ENCODE results near the gene KISS1.

Gene KISS1

DNA sequence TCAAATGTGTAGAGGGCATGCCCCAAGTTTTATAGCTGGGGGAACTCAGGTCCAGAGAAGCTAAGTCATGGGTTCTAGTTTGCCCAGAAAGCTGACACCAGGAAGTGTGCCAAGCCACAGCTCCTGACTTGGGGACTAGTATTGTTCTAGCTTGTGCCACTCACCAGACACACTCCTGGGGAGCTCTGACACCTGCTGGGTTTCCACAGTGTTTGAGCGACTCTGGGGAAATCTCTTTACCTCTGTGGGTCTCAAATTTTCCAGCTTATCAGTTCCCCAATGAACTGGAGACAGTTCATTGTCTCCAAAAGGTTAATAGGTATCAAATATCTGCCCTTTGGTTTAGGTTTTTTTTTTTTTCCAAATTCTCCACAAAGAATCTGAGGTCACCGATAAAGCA is 4.2 kb downstream of the KISS1 start:
- DNase-seq (ENCODE audit: low read depth in 2 of 2), result no peak

DNA sequence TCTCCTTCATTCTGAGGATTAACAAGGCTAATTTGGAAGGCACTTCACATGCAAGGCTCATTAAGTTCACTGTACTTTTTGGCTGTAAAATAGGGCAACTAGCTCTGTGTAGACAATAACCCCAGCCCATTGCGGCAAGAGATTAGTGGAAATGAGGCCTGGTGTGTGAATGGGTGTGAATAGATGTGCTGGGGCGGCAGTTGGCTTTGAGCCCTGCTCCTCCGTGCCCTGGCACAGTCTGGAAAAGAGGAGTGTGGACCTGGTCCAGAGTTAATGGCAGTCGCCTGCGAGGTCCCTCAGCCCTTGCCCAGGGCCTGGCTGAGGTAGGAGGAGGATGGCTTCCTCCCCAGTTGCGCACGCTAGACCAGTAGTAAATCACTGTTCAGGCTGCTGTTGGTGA is 4.8 kb downstream of the KISS1 start:
- no peak for DNase-seq (ENCODE audit: low read depth in 2 of 2)

DNA sequence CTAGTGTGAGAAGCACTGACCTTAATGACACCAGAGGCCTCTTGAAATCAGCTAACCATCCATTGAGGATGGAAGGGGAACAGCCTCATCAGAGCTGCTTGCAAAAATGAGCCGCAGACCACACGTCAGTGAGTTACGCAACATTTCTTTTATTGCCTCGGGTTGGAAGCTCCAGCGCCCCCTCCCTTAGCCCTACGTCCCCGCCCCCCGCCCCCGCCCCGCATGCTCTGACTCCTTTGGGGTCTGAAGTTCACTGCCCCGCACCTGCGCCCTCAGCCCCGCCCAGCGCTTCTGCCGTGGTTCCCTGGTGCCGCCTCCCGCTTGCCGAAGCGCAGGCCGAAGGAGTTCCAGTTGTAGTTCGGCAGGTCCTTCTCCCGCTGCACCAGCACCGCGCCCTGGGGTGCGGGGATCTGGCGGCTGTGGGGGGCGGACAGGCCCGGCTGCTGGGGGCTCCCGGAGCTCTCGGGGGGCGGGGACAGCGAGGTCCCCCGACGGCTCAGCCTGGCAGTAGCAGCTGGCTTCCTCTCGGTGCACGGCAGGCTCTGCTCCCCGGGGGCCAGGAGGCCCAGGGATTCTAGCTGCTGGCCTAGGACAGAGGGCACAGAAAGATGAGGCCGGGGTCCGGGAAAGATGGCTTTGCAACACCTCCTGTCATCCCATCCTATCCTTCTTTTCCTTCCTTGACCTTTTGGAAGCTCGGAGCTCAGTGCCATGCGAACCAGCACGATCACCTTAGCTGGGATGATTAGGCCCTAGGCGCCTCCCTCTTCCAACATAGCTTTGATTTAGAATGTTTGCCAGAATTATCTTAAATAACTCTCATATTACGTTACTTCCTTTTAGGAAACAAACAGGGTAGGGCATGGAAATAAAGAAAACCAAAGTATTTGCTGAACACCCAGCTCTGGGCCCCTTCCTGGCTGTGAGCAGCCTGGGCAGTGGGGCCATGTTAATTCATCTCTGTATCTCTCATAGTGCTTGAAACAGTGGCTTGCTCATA is 5.8 kb downstream of the KISS1 start:
- DNase-seq (ENCODE audit: low read depth in 2 of 2), result no peak

DNA sequence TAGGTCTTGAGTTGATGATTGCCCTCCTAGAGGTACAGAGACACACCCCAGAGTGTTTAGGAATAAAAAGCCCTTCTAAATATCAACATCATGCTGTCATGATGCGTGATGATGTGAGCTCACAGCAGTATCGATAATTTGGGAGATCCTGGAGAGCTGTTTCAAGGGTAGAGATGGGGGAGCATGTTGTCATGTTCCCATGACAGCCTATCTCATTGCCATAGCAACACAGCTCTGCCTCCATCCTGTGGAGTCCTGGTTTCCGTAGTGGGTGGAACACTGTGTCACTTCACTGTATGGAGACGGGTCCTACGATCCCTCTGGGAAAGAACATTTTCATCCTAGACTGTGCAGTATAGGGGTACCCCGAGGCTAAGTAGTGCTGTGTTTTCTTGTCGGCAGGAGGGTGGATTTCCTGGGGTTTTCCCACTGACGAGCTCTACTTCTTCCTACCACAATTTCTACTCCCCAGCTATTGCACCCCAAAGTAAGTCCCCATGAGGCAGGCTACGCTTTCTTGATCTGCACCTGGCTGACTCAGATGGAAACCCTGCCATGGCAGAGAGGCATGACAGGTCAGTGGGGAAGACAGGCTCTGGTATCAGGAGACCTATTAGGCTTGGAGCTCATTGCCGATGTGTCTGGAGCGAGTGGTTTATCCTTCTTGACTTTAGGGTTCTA is 7.2 kb downstream of the KISS1 start:
- DNase-seq (ENCODE audit: low read depth in 2 of 2), result no peak

DNA sequence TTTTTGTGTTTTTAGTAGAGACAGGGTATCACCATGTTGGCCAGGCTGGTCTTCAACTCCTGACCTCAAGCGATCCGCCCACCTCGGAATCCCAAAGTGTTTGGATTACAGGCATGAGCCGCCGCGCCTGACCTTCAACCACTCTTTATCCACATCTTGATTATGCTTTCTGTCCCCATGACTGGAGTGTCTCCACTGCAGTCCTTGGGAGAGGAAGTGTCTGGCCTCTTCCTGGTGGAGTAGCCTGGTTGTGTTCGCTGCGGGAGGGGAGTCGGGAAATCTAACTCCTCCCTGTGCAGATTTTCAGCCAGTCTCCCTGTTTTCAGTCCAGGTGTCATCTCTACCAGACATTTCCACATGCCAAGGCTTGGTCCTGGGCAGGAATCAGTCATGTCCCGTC is 9.7 kb downstream of the KISS1 start:
- no peak for DNase-seq (ENCODE audit: low read depth in 2 of 2)

DNA sequence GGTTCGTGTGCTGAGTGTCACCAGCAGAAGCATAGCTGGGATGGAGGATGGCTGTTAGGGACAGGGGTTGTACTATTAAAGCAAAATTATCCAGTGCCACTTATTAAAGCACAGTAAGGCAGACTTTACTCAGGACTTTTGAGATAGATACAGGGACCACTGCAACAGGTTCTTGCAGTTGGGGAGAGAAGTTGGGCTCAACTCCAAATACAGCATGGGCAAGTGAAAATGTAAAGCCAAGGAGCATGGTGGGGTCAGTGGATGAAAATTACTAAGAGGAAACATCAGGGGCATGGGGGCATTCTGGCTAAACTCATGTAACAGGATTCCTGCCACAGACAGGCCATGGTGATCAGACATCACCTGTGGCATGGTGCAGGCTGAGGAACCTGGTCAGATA is 15.2 kb downstream of the KISS1 start:
- DNase-seq (ENCODE audit: low read depth in 2 of 2), result no peak

DNA sequence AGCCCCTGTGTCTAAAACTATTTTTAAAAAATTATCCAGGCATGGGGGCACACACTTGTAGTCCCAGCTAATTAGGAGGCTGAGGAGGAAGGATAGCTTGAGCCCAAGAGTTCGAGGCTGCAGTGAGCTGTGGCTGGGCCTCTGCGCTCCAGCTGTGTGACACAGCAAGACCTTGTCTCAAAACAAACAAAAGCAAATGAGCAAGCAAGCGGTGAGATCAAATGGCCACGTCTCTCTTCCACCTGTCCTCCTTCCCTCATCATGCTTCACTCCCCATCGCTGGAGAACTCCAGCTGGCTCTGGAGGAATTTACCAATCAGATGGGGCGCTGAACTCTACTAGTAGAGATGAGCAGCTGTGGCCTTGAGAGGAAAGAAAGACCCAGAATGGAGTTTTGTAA is 16.2 kb downstream of the KISS1 start:
- DNase-seq (ENCODE audit: low read depth in 2 of 2), result no peak

DNA sequence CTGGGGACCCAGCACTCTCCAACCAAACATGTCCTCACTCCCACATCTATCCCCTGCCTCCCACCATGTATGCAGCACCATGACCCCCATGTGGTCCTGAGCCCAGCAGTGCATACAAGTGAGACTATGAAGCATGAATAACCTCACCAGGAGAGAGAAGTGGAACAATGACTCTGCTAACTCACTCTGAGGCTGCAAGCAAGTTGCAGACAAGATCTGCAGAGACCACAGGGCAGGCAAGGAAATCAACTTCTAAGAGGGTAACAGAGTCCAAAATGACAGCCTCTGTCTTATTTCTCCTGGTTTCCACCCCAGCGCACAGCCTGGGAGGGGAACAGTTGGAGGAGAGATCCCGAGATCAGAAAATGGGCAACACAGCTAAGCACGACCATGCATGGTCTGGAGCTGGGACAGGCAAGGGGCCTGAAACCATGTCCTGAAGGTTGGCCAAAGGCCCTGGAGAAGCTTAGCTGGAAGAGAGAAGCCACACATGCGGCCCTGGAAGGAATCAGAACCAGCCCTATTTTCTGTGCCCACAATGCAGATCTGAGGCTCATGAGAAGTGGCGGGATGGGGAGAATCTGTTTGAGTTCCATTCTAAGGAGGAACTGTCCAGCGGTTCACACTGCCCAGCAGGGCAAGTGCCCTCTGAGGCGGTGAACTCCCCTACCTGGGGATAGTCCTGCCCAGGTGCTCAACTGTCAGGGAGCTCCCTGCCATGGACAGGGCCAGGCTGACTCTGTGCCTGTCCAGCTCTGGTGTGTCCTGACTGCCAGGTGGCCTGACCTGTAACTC is 17.6 kb downstream of the KISS1 start:
- DNase-seq (ENCODE audit: low read depth in 2 of 2), result no peak

DNA sequence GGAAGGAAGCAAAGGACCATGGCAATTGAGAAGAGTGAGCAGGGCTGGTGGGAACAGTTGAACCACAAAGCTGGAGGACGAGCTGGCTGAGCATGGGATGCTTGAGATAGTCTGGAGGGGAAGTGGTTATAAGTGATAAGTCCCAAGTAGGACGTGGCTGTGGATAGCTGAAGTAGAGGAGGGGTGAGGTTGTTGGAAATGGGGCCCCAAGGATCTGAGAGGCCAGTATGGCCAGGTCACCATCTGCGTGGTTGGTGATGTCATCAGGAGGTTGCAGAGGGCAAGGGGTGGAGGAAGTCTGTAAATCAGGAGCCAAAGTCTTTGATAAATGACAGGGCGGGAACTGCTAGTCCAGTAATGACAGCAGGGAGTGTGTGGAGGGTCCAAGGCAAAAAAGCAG is 19.2 kb downstream of the KISS1 start:
- DNase-seq (ENCODE audit: low read depth in 2 of 2), result no peak

DNA sequence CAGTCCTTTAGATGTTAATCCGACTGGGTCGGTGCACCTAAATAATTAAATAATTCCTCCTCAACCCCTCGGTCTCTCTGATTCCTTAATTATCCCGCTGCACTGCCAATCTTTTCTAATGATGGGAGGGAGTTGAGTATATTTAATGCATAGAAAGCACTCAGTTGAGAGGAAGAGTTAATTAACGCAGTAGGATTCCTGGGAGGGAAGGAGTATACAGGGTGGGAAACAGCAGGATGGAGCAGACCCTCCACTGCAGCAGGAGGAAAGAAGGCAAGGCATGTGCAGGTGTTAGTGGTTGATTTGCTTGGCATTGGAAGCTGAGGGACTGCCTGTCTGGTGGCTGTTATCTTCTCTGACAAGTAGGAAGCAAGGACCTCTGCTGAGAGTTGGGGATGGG is 20.2 kb downstream of the KISS1 start:
- DNase-seq (ENCODE audit: low read depth in 2 of 2), result no peak

DNA sequence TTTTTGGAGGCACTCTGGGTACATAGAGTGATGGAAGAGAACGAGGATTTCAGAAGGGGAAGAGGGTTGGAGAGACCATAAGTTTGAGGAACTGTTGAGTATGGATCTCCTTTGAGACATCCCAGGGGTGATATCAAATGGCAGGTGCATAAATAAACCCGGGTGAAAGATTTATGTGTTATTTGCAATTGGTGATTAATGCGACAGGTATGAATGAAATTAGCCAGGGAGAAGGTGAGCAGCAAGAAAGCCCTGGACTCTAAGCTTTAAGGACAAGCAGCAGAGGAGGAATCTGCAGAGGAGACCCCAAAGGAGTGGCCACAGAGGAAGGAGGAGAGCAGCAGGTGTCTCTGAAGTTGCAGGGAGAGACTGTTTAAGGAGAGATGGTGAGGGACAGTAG is 21.3 kb downstream of the KISS1 start:
- DNase-seq (ENCODE audit: low read depth in 2 of 2), result no peak

DNA sequence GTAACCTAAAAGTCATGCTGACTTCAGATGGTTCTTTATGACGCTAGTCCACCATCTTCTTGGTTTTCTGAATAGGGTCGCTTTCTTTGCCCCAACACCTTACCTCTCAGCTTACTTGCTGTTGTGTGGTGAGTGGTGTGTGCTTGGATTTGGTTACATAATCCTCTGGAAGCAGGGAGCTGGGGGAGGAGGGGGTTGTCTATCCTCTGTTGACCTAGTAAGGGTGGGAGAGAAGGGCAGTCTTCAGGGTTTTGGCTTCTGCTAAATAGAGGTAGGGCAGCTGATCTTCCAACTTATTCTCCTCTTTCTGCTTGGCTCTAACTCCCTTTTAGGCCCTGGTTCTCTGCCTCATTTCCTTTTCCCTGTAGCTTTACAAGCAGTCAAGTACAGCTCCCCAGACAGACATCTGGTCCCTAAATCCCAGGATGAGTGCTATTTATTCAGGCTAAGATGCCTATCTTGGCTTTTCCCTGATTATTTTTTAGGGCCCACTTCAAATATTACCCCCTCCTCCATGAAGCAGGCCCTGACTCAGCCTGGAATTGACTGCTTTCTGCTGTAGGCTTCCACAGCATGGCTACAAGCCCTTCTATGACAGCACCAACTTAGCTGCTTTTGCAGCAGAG is 23.8 kb downstream of the KISS1 start:
- no peak for DNase-seq (ENCODE audit: low read depth in 2 of 2)

DNA sequence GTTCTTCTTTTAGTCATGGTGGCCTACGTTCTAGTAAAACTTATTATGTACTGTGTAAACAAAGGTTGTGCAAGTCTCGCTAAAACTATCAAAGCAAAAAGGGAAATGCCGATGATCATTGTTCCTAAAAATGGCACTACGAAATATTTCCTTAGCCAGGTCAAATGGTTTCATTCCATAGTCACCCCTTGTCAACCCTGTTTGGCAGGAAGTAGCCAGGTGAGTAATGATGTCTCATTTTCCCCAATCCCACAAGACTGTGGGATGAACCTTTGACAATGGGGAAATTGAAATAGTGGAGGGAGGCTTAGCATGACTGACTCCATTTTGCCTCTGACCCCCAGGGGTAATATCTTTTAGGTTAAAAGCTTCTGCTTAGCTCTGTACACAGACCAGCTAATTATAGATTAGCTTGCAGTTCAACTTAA is 24.5 kb downstream of the KISS1 start:
- DNase-seq (ENCODE audit: low read depth in 2 of 2), result no peak

DNA sequence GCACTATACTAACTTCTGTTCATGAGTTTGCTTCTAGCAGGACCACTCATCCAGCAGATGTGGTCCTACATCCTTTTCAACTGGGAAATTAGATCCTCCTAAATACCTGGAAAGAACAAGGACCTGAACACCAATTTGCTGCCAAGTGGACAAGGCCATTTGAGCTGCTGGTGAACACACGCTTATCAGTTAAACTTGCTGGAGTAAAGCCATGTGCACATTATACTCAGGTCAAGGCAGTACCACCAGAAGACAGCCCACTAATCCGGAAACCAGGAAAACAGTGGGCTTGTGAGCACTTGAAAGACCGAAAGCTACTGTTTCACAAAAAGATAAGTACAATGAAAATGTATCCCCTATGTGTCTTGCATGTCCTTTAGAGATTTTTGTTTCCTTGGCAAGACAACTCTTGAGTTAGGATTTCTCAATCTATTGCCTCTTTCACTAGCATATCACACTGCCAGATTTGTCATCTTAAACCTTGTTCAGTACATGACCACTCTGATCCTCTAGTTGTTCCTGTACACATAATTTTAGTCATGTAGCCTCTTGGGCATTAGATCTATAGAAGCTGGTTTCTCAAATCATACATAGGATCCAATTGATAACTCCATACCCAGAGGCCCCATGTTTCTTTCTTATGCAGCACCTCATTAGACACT is 25.7 kb downstream of the KISS1 start:
- no peak for DNase-seq (ENCODE audit: low read depth in 2 of 2)

DNA sequence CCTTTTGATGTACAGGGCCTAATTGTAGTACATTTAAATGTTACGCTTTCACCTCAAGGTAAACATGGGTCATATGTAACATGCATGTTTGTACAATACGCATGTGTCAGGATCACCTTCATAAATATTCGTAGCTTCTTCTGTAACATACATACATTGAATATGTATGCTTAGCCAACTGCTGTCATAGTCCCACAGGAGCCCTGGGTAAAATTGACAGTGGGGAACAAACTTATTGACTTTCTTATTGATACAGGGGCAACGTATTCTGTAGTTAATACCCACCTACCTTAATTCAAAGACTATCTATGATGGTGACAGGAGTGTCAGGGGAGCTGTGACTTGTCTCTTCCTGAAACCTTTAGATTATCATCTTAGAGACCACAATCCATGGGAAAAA is 26.4 kb downstream of the KISS1 start:
- DNase-seq (ENCODE audit: low read depth in 2 of 2), result no peak

DNA sequence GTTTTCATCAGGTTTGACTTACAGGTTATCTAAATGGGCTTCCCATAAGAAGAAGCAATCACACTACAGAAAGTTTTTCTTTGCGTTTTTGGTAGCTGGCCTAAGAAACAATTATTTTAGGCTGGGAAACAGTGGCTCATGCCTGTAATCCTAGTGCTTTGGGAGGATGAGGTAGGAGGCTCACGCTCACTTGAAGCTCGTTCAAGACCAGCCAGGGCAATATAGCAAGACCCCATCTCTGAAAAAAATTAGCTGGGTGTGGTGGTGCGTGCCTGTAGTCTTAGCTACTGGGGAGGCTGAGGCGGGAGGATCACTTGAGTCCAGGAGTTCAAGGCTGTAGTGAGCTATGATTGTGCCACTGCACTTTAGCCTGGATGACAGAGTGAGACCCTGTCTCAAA is 28.6 kb downstream of the KISS1 start:
- DNase-seq (ENCODE audit: low read depth in 2 of 2), result no peak

DNA sequence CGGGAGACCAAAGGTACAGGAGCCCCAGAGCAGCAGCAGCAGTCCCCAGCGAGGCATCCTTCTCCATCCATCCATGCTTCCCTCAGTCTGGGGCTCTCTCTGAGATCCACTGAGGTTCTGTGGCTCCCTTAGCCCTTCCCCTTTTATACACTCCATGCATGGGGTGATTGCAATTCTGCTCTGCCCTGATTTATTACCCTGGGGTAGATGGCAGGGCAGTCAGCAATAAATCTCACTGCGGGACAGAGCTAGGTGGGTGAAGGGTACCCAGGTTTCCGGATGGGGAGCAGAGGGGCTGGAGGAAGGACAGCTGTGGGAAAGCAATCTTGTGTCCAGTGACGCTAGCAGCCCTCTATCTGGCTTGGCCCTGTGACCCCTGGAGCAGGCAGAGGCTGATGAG is 30.1 kb downstream of the KISS1 start, which contains the start of gene REN:
TSS of gene REN (minus strand) at position 119 of the 400 bp plus-strand sequence. CDS start at position 75, 44 bp downstream.
- no peak for DNase-seq (ENCODE audit: low read depth in 2 of 2)

DNA sequence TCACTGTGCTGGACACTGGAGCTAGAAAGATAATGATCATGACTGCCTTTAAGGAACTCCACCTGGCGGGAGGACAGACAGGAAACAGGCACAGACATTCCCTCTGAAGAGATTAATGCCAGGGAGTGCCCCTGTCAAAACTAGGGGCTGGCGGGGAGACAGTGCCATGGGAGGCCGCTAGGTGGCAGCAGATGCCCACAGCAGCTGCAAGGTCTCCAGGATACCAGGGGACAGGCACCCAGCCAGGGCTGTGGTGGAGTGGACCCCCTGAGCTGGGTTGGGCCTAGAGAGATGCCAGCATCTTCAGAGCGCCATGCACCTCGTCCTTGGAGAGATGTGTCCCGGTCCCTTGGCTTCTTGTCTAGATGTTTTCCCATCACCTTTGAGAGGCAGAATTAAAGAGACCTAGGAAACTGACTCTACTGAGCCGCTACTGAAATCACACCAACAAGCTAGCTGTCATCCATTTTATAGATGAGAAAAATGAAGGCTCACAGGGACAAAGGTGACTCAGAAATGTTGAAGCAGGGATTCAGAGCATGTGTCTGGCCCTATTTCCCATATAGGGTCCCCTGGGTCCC is 33.7 kb downstream of the KISS1 start:
- DNase-seq (ENCODE audit: low read depth in 2 of 2), result peak in 1 of 2 experiments; percentile 18

DNA sequence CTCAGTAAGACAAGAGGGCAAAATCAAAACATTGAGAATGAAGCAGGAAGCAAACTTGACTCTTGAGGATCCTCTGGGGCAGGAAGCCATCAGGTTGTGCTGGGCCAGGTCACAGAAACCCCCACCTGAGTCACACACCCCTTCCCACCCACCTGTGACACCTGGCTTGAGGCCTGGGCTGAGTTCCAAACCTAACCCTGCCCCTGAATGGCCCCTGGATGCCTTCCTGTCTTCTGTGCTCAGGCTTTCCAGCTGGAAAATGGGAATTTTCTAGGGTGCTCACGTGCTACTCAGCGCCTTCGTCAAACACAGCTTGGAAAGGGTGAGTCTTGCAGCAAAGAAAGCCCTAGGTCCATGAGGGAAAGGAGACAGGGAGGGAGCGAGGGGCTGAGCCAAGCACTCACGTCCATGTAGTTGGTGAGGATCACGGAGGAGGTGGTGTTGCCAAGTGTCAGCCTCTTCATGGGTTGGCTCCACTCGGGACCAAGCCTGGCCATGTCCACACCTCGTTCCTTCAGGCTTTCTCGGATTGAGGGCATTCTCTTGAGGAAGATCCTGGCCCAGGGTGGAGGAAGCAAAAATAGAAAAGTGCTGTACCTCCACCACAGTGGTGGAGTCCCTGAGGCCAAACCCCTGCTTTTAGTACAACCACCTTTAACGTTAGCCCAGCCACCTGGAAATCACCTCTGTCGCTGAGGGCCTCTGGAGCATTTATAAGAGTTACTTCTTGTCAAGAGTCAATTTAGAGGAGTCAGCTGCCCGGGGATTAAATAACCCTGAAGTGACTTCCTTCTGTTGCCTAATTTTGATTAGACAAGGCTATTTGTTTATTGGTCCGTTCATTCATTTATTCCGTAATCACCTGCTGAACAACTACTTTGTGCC is 34.4 kb downstream of the KISS1 start:
- no peak for DNase-seq (ENCODE audit: low read depth in 2 of 2)

DNA sequence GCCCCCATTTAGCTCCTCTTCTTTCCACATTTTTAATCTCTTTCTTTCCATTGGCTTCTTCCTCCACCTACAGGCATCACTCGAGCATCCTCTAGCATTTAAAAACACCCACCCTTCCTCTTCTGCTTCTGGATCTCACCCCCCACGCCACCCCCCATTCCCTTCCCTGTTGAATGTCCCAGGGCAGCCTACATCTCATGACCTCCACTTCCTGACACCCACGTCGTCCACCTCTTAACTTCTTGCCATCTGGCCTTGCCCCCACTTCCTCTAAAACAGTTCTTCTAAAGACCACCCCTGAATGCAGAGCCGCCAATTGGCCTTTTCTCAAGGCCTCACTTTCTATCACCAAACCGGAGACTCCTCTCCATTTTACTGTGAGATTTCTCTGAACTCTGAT is 38.3 kb downstream of the KISS1 start:
- no peak for DNase-seq (ENCODE audit: low read depth in 2 of 2)

Measured in fibroblast of skin of left biceps (primary cell).